ENCODE data around the gene PDE6H.
A peak's percentile ranks its signal among the peaks of the same experiment; 100 is the strongest.

Gene PDE6H

DNA sequence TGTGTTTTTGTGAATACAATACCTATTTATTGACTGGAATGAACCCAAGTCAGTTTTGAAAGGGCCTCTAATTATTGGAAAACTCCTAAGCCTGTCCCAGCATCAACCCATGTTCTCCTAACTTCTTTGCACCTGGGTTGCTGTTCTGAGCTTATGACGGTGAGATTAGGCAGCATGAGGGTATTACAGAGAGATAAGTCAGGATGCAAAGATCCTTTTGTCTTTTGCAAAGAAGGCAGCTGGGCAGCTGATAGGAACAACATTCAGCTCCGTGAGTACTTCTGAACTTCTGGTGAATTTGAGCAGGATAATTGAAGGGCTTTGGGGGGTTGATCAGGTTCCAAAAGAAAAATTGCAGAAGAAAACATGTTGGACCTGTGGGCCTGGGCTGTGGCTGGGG is at the start of gene PDE6H:
PDE6H (plus strand) TSS at position 227 of the 400 bp plus-strand sequence. CDS start 4,971 bp downstream, outside the sequence.
- Histone ChIP-seq H2AFZ (ENCODE audit: low read length) (peak within 1 kb of the TSS; percentile 49), H3K9ac (ENCODE audit: low read depth, low read length, poor library complexity, severe bottlenecking) (peak within 1 kb of the TSS; percentile 9), H3K4me3 (ENCODE audit: low read length, poor library complexity, severe bottlenecking) (no peak within 1 kb of the TSS)

DNA sequence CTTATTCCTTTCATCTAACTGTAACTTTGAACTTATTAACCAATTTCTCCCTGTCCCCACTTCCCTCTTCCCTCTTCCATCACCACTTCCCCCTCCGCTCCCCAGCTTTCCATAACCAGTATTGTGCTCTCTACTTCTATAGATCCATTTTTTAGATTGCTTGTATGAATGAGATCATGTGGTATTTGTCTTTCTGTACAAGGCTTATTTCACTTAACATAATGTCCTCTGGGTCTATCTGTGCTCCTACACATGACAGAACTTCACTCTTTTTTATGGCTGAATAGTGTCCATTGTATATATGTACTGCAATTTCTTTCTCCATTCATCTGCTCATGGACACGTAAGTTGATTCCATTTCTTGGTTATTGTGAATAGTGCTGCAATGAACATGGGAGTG is 48.9 kb upstream of the PDE6H start:
- Histone ChIP-seq H3K79me2 (ENCODE audit: insufficient read depth, low read length) (no peaks in the 10 kb centered on the region), H3K27me3 (ENCODE audit: insufficient read depth, low read length, poor library complexity, severe bottlenecking) (no peaks in the 10 kb centered on the region), H3K9me2 (replicated peaks; ENCODE audit: low read depth, low read length) (no peaks in the 10 kb centered on the region), H3K36me3 (ENCODE audit: insufficient read depth, low read length) (no peaks in the 10 kb centered on the region), H3F3A (ENCODE audit: low read depth) (no peaks in the 10 kb centered on the region), H3K4me1 (ENCODE audit: insufficient read depth, low read length, poor library complexity, severe bottlenecking) (peaks cover 21% of the 10 kb centered on the region), H3K9ac (ENCODE audit: low read depth, low read length, poor library complexity, severe bottlenecking) (no peak overlapping the region), H4K20me1 (ENCODE audit: insufficient read depth, low read length, poor library complexity, severe bottlenecking) (no peaks in the 10 kb centered on the region), H2AFZ (ENCODE audit: low read length) (no peak overlapping the region), H3K4me2 (ENCODE audit: low read depth, low read length, poor library complexity, severe bottlenecking) (no peak overlapping the region), H3K9me3 (ENCODE audit: insufficient read depth, low read depth, low read length) (no peaks in the 10 kb centered on the region; the same call in 1 of the 2 replicates), H3K4me3 (ENCODE audit: low read length, poor library complexity, severe bottlenecking) (no peak overlapping the region)
- no peak for TF ChIP-seq EZH2phosphoT487 (IDR thresholded peaks at IDR 0.05; ENCODE audit: borderline replicate concordance)
- TF ChIP-seq, protein P1, sequence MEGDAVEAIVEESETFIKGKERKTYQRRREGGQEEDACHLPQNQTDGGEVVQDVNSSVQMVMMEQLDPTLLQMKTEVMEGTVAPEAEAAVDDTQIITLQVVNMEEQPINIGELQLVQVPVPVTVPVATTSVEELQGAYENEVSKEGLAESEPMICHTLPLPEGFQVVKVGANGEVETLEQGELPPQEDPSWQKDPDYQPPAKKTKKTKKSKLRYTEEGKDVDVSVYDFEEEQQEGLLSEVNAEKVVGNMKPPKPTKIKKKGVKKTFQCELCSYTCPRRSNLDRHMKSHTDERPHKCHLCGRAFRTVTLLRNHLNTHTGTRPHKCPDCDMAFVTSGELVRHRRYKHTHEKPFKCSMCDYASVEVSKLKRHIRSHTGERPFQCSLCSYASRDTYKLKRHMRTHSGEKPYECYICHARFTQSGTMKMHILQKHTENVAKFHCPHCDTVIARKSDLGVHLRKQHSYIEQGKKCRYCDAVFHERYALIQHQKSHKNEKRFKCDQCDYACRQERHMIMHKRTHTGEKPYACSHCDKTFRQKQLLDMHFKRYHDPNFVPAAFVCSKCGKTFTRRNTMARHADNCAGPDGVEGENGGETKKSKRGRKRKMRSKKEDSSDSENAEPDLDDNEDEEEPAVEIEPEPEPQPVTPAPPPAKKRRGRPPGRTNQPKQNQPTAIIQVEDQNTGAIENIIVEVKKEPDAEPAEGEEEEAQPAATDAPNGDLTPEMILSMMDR (conservative IDR thresholded peaks at IDR 0.05; ENCODE audit: low read length), result no peak

More for the DNA sequence above, at the start of gene PDE6H:
- TF ChIP-seq, protein P1 (conservative IDR thresholded peaks at IDR 0.05; ENCODE audit: low read length), result no peak
- TF ChIP-seq EZH2phosphoT487 (IDR thresholded peaks at IDR 0.05; ENCODE audit: borderline replicate concordance), result no peak
- Histone ChIP-seq H3F3A (ENCODE audit: low read depth) (no peaks in the 10 kb centered on the region), H3K9me2 (replicated peaks; ENCODE audit: low read depth, low read length) (no peaks in the 10 kb centered on the region), H3K4me1 (ENCODE audit: insufficient read depth, low read length, poor library complexity, severe bottlenecking) (peaks cover 37% of the 10 kb centered on the region), H3K4me2 (ENCODE audit: low read depth, low read length, poor library complexity, severe bottlenecking) (no peak within 1 kb of the TSS), H4K20me1 (ENCODE audit: insufficient read depth, low read length, poor library complexity, severe bottlenecking) (no peaks in the 10 kb centered on the region), H3K27me3 (ENCODE audit: insufficient read depth, low read length, poor library complexity, severe bottlenecking) (no peaks in the 10 kb centered on the region), H3K36me3 (ENCODE audit: insufficient read depth, low read length) (no peaks in the 10 kb centered on the region), H3K9me3 (ENCODE audit: insufficient read depth, low read depth, low read length) (no peaks in the 10 kb centered on the region), H3K79me2 (ENCODE audit: insufficient read depth, low read length) (no peaks in the 10 kb centered on the region)

DNA sequence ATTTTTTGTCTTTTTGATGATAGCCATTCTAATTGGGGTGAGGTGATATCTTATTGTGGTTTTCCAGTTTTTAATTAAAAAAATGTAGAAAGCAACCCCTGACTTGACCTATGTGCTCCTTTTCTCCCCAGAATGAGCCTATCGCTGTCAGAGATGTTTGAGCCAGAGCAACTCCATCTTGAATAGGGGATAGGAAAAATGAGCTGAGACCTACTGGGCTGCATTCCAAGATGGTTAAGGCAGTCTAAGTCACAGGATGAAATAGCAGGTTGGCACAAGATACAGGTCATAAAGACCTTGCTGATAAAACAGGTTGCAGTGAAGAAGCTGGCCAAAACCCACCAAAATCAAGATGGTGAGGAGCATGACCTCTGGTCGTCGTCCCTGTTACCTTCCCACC is 48.3 kb upstream of the PDE6H start:
- H3F3A ChIP-seq (ENCODE audit: low read depth), result no peaks in the 10 kb centered on the region
- no peak overlapping the region for H3K4me3 ChIP-seq (ENCODE audit: low read length, poor library complexity, severe bottlenecking)
- no peak overlapping the region for H3K4me2 ChIP-seq (ENCODE audit: low read depth, low read length, poor library complexity, severe bottlenecking)
- no peaks in the 10 kb centered on the region; the same call in 1 of the 2 replicates for H3K9me3 ChIP-seq (ENCODE audit: insufficient read depth, low read depth, low read length)
- no peaks in the 10 kb centered on the region for H3K79me2 ChIP-seq (ENCODE audit: insufficient read depth, low read length)
- H4K20me1 ChIP-seq (ENCODE audit: insufficient read depth, low read length, poor library complexity, severe bottlenecking), result no peaks in the 10 kb centered on the region
- no peaks in the 10 kb centered on the region for H3K9me2 ChIP-seq (replicated peaks; ENCODE audit: low read depth, low read length)
- H3K36me3 ChIP-seq (ENCODE audit: insufficient read depth, low read length), result no peaks in the 10 kb centered on the region
- H3K4me1 ChIP-seq (ENCODE audit: insufficient read depth, low read length, poor library complexity, severe bottlenecking), result peaks cover 20% of the 10 kb centered on the region
- H2AFZ ChIP-seq (ENCODE audit: low read length), result no peak overlapping the region
- H3K9ac ChIP-seq (ENCODE audit: low read depth, low read length, poor library complexity, severe bottlenecking), result no peak overlapping the region
- no peaks in the 10 kb centered on the region for H3K27me3 ChIP-seq (ENCODE audit: insufficient read depth, low read length, poor library complexity, severe bottlenecking)
- no peak for TF ChIP-seq EZH2phosphoT487 (IDR thresholded peaks at IDR 0.05; ENCODE audit: borderline replicate concordance)
- TF ChIP-seq, protein P1 (conservative IDR thresholded peaks at IDR 0.05; ENCODE audit: low read length), result no peak

Measured in Loucy (cell line).